Keratinocyte (primary cell): Measurements from ENCODE around the gene PRSS12. TPM values are rescaled to one million over a fixed set of nuclear protein-coding genes. Genes with fewer than 3 reads are reported as not detected.

ENCODE experiments used
- DNase-seq: peaks from one replicate; pipeline ENCODE4 v3.0.0-alpha.2; 2011; ENCODE audit warnings: low read depth, missing footprints, low spot score
- FAIRE-seq: peaks from 2 replicates; lab custom pipeline; 2011; peaks lifted over from hg19 to GRCh38; lab: Jason Lieb, UNC
- H2AFZ ChIP-seq: 2 replicates; pipeline ENCODE4 v1.6.0; 2012; ENCODE audit warnings: low read length, control low read depth, inconsistent platforms; ENCODE audit not compliant: control insufficient read depth
- H3K27ac ChIP-seq: 2 replicates; pipeline ENCODE4 v1.5.1; 2011; ENCODE audit warnings: low read length; ENCODE audit not compliant: control insufficient read depth, insufficient read depth
- H3K27me3 ChIP-seq: 3 replicates; pipeline ENCODE4 v1.6.0; 2011; ENCODE audit warnings: low read length; ENCODE audit not compliant: control insufficient read depth, insufficient read depth; ENCODE audit errors: extremely low read depth
- H3K36me3 ChIP-seq, 2 experiments: 2 replicates in 1 of 2; 3 replicates in 1 of 2; pipeline ENCODE4 v1.5.1; 2011; ENCODE audit warnings: low read length in 2 of 2, mild to moderate bottlenecking in 1 of 2; ENCODE audit not compliant: control insufficient read depth in 2 of 2, insufficient read depth in 2 of 2; ENCODE audit errors: extremely low read depth in 1 of 2
- H3K4me1 ChIP-seq: 3 replicates; pipeline ENCODE4 v1.5.1; 2011; ENCODE audit warnings: low read length; ENCODE audit not compliant: control insufficient read depth, insufficient read depth; ENCODE audit errors: extremely low read depth
- H3K4me2 ChIP-seq: 3 replicates; pipeline ENCODE4 v1.6.0; 2011; ENCODE audit warnings: low read depth, low read length; ENCODE audit not compliant: control insufficient read depth, insufficient read depth; ENCODE audit errors: extremely low read depth
- H3K4me3 ChIP-seq, 3 experiments: fragments of 200-600 bp in 1 of 3; sonication (generic) in 1 of 3; 2 replicates in 2 of 3; 3 replicates in 1 of 3; pipeline ENCODE4 v1.5.1; 2011 to 2016; ENCODE audit warnings: low read length in 3 of 3, mild to moderate bottlenecking in 3 of 3, control low read depth in 2 of 3, inconsistent platforms in 1 of 3, low read depth in 1 of 3, mixed read lengths in 1 of 3, mixed run types in 1 of 3, moderate library complexity in 1 of 3; ENCODE audit not compliant: control insufficient read depth in 2 of 3, insufficient read depth in 2 of 3; ENCODE audit errors: extremely low read depth in 1 of 3
- H3K79me2 ChIP-seq: 2 replicates; pipeline ENCODE4 v1.6.0; 2012; ENCODE audit warnings: low read length; ENCODE audit not compliant: control insufficient read depth, insufficient read depth
- H3K9ac ChIP-seq: 3 replicates; pipeline ENCODE4 v1.6.0; 2011; ENCODE audit warnings: low read length; ENCODE audit not compliant: control insufficient read depth, insufficient read depth; ENCODE audit errors: extremely low read depth
- H3K9me1 ChIP-seq: 3 replicates; pipeline ENCODE4 v1.6.0; 2011; ENCODE audit warnings: low read length; ENCODE audit not compliant: control insufficient read depth, insufficient read depth; ENCODE audit errors: extremely low read depth
- H3K9me3 ChIP-seq: 2 replicates; pipeline ENCODE4 v1.5.1; 2012; ENCODE audit warnings: low read depth, low read length; ENCODE audit not compliant: control insufficient read depth
- H4K20me1 ChIP-seq: 3 replicates; pipeline ENCODE4 v1.6.0; 2011; ENCODE audit warnings: low read length; ENCODE audit not compliant: control insufficient read depth, insufficient read depth; ENCODE audit errors: extremely low read depth
- EZH2 ChIP-seq: IDR thresholded peaks from one replicate; pipeline ENCODE4 v1.6.1; 2012; ENCODE audit warnings: inconsistent platforms, mild to moderate bottlenecking, low read length, moderate library complexity
- dilution Hi-C: fragments of 300-500 bp; cut with MboI; formaldehyde crosslinking; loops from one replicate; pipeline ENCODE4 v1.7.0; 2020; ENCODE audit warnings: low sequenced_read_pairs; ENCODE audit not compliant: extremely low pct_ligation_motif_present
- polyA plus RNA-seq, 5 experiments: library from polyadenylated mRNA; depleted of rRNA in 3 of 5; stranded (reverse) in 3 of 5; stranded (forward) in 1 of 5; unstranded in 1 of 5; fragments of >200 nt; gene quantifications; 1 replicate in 1 of 5; 2 replicates in 3 of 5; 3 replicates in 1 of 5; pipeline versions ENCODE4 v1.2.1 to v1.2.3, GENCODE V29; 2011 to 2012; ENCODE audit warnings: missing spikeins in 2 of 5, low read depth in 1 of 5, low replicate concordance in 1 of 5
- TF ChIP-seq, protein P1 (sequence below), 3 experiments: IDR thresholded peaks in 1 of 3; conservative IDR thresholded peaks in 1 of 3; optimal IDR thresholded peaks in 1 of 3; 2 replicates in 2 of 3; 3 replicates in 1 of 3; pipeline versions ENCODE3 to v1.5.1; 2011; ENCODE audit warnings: low read length in 3 of 3, mild to moderate bottlenecking in 3 of 3, moderate library complexity in 2 of 3, control low read depth in 1 of 3, inconsistent platforms in 1 of 3; ENCODE audit not compliant: insufficient read depth in 2 of 3; ENCODE audit errors: extremely low read depth in 1 of 3

The PRSS12 gene
- polyA plus RNA-seq, 1 donor (not counting 4 experiments of a cell fraction or from before 2014, with no cell fraction given): 16.6 TPM

DNA sequence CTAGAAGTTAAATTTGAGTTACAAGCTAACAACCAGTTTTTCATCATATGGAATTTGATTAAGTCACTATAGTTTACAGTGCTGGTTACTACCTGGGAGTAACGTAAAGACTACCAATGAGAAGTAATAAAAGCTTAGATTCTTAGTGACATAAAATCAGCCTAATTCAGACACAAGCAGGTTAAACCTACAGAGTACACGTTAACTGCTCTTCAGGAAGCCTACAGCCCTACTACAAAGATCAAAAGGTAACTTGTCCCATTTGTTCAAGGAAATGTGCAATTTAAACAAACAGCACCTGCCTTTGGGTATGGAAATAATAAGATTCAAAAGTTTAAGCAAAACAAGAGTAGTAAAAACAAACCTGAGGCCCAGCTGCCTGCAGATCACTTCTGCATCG, 21.5 kb downstream of the PRSS12 start:
- Histone ChIP-seq H2AFZ (no peak overlapping the region), H3K79me2 (no peaks in the 10 kb centered on the region), H3K9me3 (no peaks in the 10 kb centered on the region), H3K27ac (no peak overlapping the region), H3K36me3 (no peaks in the 10 kb centered on the region), H3K4me3 (no peak overlapping the region), H3K4me2 (no peak overlapping the region), H4K20me1 (no peaks in the 10 kb centered on the region), H3K9ac (no peak overlapping the region), H3K9me1 (no peaks in the 10 kb centered on the region), H3K27me3 (no peaks in the 10 kb centered on the region), H3K4me1 (no peaks in the 10 kb centered on the region)
- TF ChIP-seq, protein P1, sequence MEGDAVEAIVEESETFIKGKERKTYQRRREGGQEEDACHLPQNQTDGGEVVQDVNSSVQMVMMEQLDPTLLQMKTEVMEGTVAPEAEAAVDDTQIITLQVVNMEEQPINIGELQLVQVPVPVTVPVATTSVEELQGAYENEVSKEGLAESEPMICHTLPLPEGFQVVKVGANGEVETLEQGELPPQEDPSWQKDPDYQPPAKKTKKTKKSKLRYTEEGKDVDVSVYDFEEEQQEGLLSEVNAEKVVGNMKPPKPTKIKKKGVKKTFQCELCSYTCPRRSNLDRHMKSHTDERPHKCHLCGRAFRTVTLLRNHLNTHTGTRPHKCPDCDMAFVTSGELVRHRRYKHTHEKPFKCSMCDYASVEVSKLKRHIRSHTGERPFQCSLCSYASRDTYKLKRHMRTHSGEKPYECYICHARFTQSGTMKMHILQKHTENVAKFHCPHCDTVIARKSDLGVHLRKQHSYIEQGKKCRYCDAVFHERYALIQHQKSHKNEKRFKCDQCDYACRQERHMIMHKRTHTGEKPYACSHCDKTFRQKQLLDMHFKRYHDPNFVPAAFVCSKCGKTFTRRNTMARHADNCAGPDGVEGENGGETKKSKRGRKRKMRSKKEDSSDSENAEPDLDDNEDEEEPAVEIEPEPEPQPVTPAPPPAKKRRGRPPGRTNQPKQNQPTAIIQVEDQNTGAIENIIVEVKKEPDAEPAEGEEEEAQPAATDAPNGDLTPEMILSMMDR (optimal IDR thresholded peaks at IDR 0.05 in 1 of 3, IDR thresholded peaks at IDR 0.05 in 1 of 3, conservative IDR thresholded peaks at IDR 0.05 in 1 of 3; ENCODE audit: extremely low read depth in 1 of 3, insufficient read depth in 2 of 3, low read length in 3 of 3): no peak
- no peak for TF ChIP-seq EZH2
- DNase-seq (no peak), FAIRE-seq (no peak)
- dilution Hi-C loops: no loop called here

DNA sequence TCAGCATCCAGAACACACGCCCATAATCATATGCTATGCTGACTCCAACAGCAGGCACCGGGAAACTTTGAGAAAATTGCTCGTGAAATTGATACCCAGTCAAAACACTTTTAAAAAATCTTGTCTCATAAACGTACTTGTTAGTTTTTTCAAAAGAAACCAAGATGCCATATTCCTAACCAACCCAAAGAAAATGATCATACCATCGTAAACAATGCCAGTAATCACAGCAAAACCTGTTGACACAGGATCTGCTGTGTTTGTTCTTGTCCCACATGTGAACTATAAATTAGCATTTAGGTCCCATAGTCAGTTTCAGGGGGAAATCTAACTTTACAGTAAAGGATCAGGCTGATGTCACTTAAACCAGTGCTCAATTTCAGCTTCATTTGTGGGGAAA, 23.0 kb downstream of the PRSS12 start:
- no peak overlapping the region for H3K9ac ChIP-seq
- no peaks in the 10 kb centered on the region for H3K36me3 ChIP-seq
- no peaks in the 10 kb centered on the region for H3K4me1 ChIP-seq
- H3K9me1 ChIP-seq: no peaks in the 10 kb centered on the region
- no peaks in the 10 kb centered on the region for H3K27me3 ChIP-seq
- no peaks in the 10 kb centered on the region for H4K20me1 ChIP-seq
- DNase-seq (no peak), FAIRE-seq (no peak)
- dilution Hi-C loops: no loop called here
- no peak overlapping the region for H3K27ac ChIP-seq
- no peak for TF ChIP-seq EZH2
- TF ChIP-seq, protein P1 (optimal IDR thresholded peaks at IDR 0.05 in 1 of 3, IDR thresholded peaks at IDR 0.05 in 1 of 3, conservative IDR thresholded peaks at IDR 0.05 in 1 of 3; ENCODE audit: extremely low read depth in 1 of 3, insufficient read depth in 2 of 3, low read length in 3 of 3): no peak
- H3K9me3 ChIP-seq: no peaks in the 10 kb centered on the region
- no peak overlapping the region for H3K4me2 ChIP-seq
- no peak overlapping the region for H2AFZ ChIP-seq
- no peaks in the 10 kb centered on the region for H3K79me2 ChIP-seq
- H3K4me3 ChIP-seq: no peak overlapping the region
